Mesothelial cell of epicardium (in vitro differentiated cells): ENCODE results near the gene JOSD2. TPM values are rescaled to one million over a fixed set of nuclear protein-coding genes. Genes with fewer than 3 reads are reported as not detected.

Source experiments
- DNase-seq, 2 experiments: peaks; one replicate each; pipeline ENCODE4 v3.0.0; 2021; ENCODE audit warnings: low spot score in 2 of 2; ENCODE audit not compliant: unreplicated experiment in 2 of 2
- H3K27ac Mint-ChIP-seq: 2 replicates; pipeline ENCODE4 v1.8.0; 2021; ENCODE audit warnings: mixed read lengths
- H3K27me3 Mint-ChIP-seq: 2 replicates; pipeline ENCODE4 v1.8.0; 2021; ENCODE audit warnings: low read depth, mixed read lengths
- H3K36me3 Mint-ChIP-seq: 2 replicates; pipeline ENCODE4 v1.8.0; 2021; ENCODE audit warnings: mixed read lengths
- H3K4me1 Mint-ChIP-seq: 2 replicates; pipeline ENCODE4 v1.8.0; 2021; ENCODE audit warnings: mixed read lengths
- H3K4me3 Mint-ChIP-seq: 2 replicates; pipeline ENCODE4 v1.8.0; 2021; ENCODE audit warnings: mild to moderate bottlenecking, moderate library complexity, mixed read lengths
- H3K9me3 Mint-ChIP-seq: 2 replicates; pipeline ENCODE4 v1.8.0; 2021; ENCODE audit warnings: mixed read lengths
- CTCF ChIP-seq: fragments of 200-600 bp; sonication (generic); IDR thresholded peaks from one replicate; pipeline ENCODE4 v1.5.0; 2021; ENCODE audit warnings: antibody characterized with exemption; ENCODE audit not compliant: unreplicated experiment
- total RNA-seq: library from RNA; stranded (reverse); gene quantifications from 3 replicates; pipeline ENCODE4 v1.2.1, GENCODE V29; 2021

Gene JOSD2
- total RNA-seq, 1 donor from 2014 or later: 17.5 TPM

GRCh38 chr19:50510121-50510670, 795 bp downstream of the JOSD2 start:
- no peaks in the 10 kb centered on the region for H3K9me3 Mint-ChIP-seq
- peaks cover 10% of the 10 kb centered on the region for H3K4me1 Mint-ChIP-seq
- peak overlapping the region; percentile 86 for H3K27ac Mint-ChIP-seq
- no peak for TF ChIP-seq CTCF
- peak overlapping the region; percentile 93 for H3K4me3 Mint-ChIP-seq
- H3K36me3 Mint-ChIP-seq: peaks cover 2% of the 10 kb centered on the region
- no peaks in the 10 kb centered on the region for H3K27me3 Mint-ChIP-seq
- no peak for DNase-seq

GRCh38 chr19:50509366-50509765, 1.6 kb downstream of the JOSD2 start:
- TF ChIP-seq CTCF: no peak
- H3K27me3 Mint-ChIP-seq: no peaks in the 10 kb centered on the region
- no peaks in the 10 kb centered on the region for H3K9me3 Mint-ChIP-seq
- H3K27ac Mint-ChIP-seq: peak overlapping the region; percentile 30
- DNase-seq: no peak
- H3K36me3 Mint-ChIP-seq: peaks cover 2% of the 10 kb centered on the region
- no peak overlapping the region for H3K4me3 Mint-ChIP-seq
- peaks cover 10% of the 10 kb centered on the region for H3K4me1 Mint-ChIP-seq

DNA sequence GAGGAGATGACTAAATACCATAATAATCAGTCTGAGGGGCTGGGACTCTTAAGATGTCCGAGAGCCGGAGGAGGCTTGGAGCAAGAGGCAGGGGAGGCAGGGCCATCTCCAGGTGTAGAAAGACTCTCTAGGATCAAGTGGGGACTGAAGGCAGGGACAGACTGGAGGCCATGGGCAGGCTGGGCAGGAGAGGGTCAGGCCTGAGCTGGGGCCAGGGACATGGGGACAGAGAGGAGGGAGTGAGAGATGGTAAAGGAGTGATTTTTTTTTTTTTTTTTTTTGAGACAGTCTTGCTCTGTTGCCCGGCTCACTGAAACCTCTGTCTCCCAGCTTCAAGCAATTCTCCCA, 2.2 kb downstream of the JOSD2 start:
- no peaks in the 10 kb centered on the region for H3K27me3 Mint-ChIP-seq
- H3K4me3 Mint-ChIP-seq: peak overlapping the region; percentile 22
- peaks cover 10% of the 10 kb centered on the region for H3K4me1 Mint-ChIP-seq

DNA sequence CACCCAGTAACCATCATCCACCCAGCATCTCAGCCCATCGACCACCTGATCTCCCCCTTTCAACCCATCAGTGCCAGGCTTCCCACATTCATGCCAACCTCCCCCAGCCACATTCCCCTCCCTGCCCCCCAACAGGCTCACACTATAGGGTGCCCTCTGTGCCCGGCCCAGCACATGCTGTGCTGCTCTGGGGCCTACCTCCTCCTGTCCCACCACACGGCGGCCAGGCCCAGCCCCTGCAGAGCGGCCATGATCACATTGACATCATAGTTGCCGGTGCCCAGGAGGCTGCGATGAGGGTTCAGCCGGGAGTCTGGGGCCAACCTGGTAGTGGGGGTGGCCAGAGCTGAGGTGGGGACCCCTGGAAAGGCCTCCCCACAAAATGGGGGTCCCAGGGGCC, 3.6 kb downstream of the JOSD2 start:
- peaks cover 10% of the 10 kb centered on the region for H3K4me1 Mint-ChIP-seq

More for the DNA sequence above, 2.2 kb downstream of the JOSD2 start:
- Mint-ChIP-seq H3K9me3 (no peaks in the 10 kb centered on the region), H3K36me3 (peaks cover 2% of the 10 kb centered on the region), H3K27ac (peak overlapping the region; percentile 22)
- DNase-seq: no peak
- TF ChIP-seq CTCF: no peak

GRCh38 chr19:50506700-50507099, 4.3 kb downstream of the JOSD2 start:
- DNase-seq: no peak
- TF ChIP-seq CTCF: no peak
- Mint-ChIP-seq H3K27ac (no peak overlapping the region), H3K4me1 (peaks cover 8% of the 10 kb centered on the region), H3K9me3 (no peaks in the 10 kb centered on the region), H3K36me3 (peaks cover 2% of the 10 kb centered on the region), H3K27me3 (peaks cover 3% of the 10 kb centered on the region), H3K4me3 (no peak overlapping the region)

More for the DNA sequence above, 3.6 kb downstream of the JOSD2 start:
- Mint-ChIP-seq H3K9me3 (no peaks in the 10 kb centered on the region), H3K27ac (no peak overlapping the region), H3K36me3 (peaks cover 2% of the 10 kb centered on the region), H3K27me3 (no peaks in the 10 kb centered on the region), H3K4me3 (no peak overlapping the region)
- DNase-seq: no peak
- TF ChIP-seq CTCF: no peak
